ENCODE results near the gene ING1.
"Not testable (repeated sequence)": the region's sequence is repeated elsewhere in the genome, so short reads cannot be mapped to it uniquely, and the experiment has no call there.

The ING1 gene

GRCh38 chr13:110713642-110713952, at the start of gene ING1:
Gene ING1, plus strand, starts transcription at chr13:110713700. Its CDS starts 450 bp downstream, at chr13:110714150.
- DNase-seq = no peak

DNA sequence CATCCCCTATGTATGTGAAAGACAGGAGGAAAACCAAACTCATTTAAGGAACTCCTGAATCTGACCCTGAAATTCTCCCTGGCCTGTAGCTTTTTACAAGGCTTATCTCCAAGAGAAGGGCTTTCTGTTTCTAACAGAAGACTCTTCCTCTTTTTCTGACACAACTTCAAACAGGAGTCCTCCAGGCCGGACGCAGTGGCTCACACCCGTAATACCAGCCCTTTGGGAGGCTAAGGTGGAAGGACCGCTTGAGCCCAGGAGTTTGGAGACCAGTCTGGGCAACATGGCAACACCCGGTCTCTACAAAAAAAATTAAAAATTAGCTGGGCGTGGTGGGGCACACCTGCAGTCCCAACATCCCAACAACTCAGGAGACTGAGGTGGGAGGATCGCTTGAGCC, 49.5 kb upstream of the ING1 start:
- DNase-seq = no peak

GRCh38 chr13:110664673-110665072, 48.8 kb upstream of the ING1 start:
- no peak for DNase-seq

DNA sequence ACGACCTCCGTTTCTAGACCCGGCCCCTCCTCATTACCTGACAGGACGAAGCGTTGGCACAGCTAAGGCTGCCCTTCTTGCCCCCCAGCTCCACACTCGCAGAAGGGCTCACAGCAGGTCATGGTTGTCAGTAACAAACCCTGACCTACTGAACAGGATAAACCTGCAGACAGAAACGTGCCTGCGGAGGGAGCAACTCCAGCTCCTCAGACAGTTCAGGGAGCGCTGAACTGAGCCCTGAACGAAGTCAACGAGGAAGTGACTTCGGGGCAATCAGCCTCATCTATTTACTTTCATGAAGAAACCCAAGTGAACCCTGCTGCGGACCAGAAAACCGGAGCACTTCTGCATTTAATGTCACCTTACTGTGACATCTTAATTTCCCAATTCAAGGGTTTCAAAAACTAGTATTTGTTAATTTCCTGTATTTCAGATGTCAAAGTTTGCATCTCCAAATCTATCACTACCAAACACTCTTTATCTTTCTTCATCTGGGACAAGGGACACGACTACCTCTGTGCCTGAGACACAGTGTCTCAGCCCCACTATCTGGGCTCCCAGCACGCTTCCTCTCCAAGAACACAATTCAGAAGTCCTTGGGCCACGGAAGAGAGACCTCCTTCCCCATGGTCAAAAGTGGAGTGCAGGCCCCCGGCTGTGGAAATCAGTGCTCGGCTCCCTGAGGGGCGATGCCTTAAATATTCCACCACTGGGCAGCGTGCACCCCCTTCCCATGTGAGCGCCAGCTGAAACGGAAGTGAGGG, 47.8 kb upstream of the ING1 start:
- DNase-seq = no peak

- DNase-seq = no peak
Measured at GRCh38 chr13:110666255-110666533, 47.3 kb upstream of the ING1 start.

DNA sequence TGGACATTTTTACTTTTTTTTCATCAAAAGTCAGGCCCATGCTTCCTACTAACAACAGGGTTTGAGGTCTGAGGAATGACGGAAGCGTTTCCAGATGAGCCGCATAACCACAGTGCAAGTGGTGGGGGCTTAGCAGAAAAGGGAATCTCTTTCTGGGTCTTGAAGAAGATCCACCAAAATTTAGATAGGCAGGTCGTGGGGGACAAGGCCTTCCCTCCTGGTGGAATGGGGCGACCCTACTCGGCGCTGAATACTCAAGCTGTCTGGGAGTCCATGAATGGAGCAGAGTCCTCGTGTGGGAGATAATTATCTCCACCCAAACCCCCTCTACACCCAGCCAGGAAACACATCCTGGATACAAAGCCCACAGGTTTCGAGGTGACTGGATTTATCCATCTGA, 44.5 kb upstream of the ING1 start:
- DNase-seq = no peak

DNA sequence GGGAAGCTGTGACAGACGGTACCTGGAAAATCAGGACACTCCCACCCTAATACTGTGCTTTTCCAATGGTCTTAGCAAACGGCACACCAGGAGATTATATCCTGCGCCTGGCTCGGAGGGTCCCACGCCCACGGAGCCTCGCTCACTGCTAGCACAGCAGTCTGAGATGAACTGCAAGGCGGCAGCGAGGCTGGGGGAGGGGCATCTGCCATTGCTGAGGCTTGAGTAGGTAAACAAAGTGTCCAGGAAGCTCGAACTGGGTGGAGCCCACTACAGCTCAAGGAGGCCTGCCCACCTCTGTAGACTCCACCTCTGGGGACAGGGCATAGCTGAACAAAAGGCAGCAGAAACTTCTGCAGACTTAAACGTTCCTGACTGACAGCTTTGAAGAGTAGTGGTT, 43.7 kb upstream of the ING1 start:
- not testable (repeated sequence) for DNase-seq

DNA sequence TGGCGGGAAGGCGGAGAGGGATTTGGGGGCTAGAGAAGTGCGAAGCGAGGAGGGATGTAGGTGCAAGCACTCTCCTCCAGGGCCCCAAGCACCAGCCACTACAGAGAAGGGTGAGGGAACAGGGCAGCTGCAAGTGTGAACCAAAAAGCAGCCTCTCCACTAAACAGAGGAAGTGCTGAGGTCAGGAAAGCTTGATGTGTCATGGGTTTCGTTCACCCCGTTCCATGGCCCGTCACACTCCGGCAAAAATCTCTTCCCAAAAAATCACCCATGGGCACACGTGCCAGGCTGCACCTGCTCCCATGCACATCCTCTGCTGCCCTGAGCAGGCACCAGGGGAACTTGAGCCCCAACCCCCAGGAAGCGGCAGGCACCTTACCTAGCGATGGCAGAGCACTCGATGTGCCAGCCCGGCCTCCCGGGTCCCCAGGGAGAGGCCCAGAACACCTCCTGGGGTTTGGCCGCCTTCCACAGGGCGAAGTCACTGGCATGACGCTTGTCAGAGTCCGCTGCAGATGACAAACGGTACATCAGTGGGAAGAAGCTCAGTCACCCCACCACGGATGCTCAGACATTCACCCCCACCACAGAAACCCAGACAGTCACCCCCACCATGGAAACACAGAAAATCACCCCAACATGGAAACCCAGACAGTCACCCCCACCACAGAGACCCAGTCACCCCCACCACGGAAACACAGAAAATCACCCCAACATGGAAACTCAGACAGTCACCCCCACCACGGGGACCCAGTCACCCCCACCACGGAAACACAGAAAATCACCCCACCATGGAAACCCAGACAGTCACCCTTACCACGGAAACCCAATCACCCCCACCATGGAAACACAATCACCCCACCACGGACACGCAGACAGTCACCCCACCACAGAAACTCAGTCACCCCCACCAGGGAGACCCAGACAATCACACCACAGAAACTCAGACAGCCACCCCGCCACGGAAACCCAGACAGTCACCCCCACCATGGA, 36.6 kb upstream of the ING1 start:
- no peak for DNase-seq

GRCh38 chr13:110677731-110678545, 35.6 kb upstream of the ING1 start:
- DNase-seq = no peak

- DNase-seq = no peak
Measured at GRCh38 chr13:110680852-110681251, 32.6 kb upstream of the ING1 start.

GRCh38 chr13:110681868-110682550, 31.5 kb upstream of the ING1 start:
- no peak for DNase-seq

DNA sequence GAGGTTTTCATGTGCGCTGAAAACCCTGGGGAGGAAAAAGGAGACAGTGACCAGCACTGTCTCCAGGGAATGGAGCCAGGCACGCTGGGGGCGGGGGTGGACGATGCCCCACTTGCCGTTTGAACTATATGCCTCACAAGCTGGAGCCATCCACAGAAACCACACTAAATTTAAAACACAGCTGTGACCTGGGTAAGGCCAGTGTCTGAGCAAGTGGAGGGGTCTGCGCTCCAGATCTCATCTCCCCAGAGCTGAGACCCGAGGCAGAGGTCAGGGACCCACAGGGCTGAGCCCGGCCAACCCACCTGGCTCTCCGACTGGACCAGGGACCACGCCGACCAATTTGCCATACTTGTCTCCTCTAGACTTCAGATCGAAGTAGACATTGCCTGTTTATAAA, 30.8 kb upstream of the ING1 start:
- no peak for DNase-seq

GRCh38 chr13:110683203-110683883, 30.2 kb upstream of the ING1 start:
- no peak for DNase-seq

- no peak for DNase-seq
Measured at GRCh38 chr13:110683921-110684320, 29.6 kb upstream of the ING1 start.

- DNase-seq = no peak
Measured at GRCh38 chr13:110684388-110685056, 29.0 kb upstream of the ING1 start.

- no peak for DNase-seq
Measured at GRCh38 chr13:110685305-110686020, 28.0 kb upstream of the ING1 start.

GRCh38 chr13:110687736-110688135, 25.8 kb upstream of the ING1 start:
- DNase-seq = no peak

GRCh38 chr13:110689041-110689440, 24.5 kb upstream of the ING1 start:
- DNase-seq = no peak

- DNase-seq = no peak
Measured at GRCh38 chr13:110689711-110690110, 23.8 kb upstream of the ING1 start.

- DNase-seq = no peak
Measured at GRCh38 chr13:110690516-110690915, 23.0 kb upstream of the ING1 start.

- DNase-seq = not testable (repeated sequence)
Measured at GRCh38 chr13:110695774-110696173, 17.7 kb upstream of the ING1 start.
